GM23248 (cell line): ENCODE results near the gene MED15.

Source experiments
- EZH2 ChIP-seq: fragments of 200-600 bp; sonication (generic); IDR thresholded peaks from 2 replicates; pipeline ENCODE4 v1.6.1; 2018; ENCODE audit warnings: antibody characterized with exemption, mild to moderate bottlenecking; ENCODE audit not compliant: insufficient read depth, poor library complexity, severe bottlenecking
- EZH2phosphoT487 ChIP-seq: fragments of 200-600 bp; sonication (generic); IDR thresholded peaks from 2 replicates; pipeline ENCODE4 v1.6.1; 2018; ENCODE audit warnings: antibody characterized with exemption, moderate library complexity, mild to moderate bottlenecking, low read depth; ENCODE audit not compliant: insufficient read depth

- TF ChIP-seq EZH2: no peak
- no peak for TF ChIP-seq EZH2phosphoT487
Observed at GRCh38 chr22:20578707-20579106, 71.3 kb downstream of the MED15 start.
